ENCODE results near the gene IL36A.

Gene IL36A

GRCh38 chr2:113053666-113054065 lies 48.4 kb downstream of the IL36A start:
- no peak for DNase-seq

- no peak for DNase-seq
These were observed 48.8 kb downstream of the IL36A start for GRCh38 chr2:113054066-113054465.

DNA sequence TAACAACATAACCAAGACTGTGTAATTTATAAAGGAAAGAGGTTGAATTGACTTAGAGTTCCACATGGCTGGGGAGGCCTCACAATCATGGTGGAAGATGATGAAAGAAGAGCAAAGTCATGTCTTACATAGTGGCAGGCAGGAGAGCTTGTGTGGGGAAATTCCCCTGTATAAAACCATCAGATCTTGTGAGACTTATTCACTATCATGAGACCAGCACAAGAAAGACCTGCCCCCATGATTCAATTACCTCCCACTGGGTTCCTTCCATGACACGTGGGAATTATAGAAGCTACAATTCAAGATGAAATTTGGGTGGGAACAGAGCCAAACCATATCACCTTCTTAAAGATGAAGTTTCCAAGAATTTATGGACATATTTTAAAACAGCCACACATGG lies 51.3 kb downstream of the IL36A start:
- DNase-seq: no peak

GRCh38 chr2:113057117-113057516 lies 51.9 kb downstream of the IL36A start:
- no peak for DNase-seq

Measured in femur (tissue), 1 donor.